ENCODE results near the gene CREB3L2.

DNA sequence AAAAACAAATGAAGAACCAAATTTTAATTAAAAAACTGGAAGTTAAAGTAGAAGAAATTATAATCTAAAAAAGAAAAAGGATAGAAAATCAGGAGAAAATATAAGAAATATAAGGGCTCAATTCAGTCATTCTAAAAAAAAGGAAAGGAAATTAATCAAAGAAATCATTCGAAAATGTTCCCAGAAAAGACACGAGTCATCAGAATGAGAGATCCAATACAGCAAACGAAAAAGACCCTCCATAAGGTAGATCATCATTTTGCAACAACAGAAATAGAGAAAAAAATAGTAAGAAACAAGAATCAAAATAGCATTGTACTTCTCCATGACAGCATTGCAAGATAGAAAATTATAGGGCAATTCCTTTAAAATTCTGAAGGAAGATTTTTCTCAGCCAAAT, 132.6 kb downstream of the CREB3L2 start:
- TF ChIP-seq JUND (IDR thresholded peaks at IDR 0.05): no peak
- no peak for TF ChIP-seq CEBPB (IDR thresholded peaks at IDR 0.05; ENCODE audit: low read depth)
- TF ChIP-seq POLR2A (IDR thresholded peaks at IDR 0.05; ENCODE audit: borderline replicate concordance, extremely low read depth, insufficient read depth, insufficient read length): no peak
- TF ChIP-seq RAD21 (IDR thresholded peaks at IDR 0.05; ENCODE audit: low read depth): no peak
- TF ChIP-seq, protein P1, sequence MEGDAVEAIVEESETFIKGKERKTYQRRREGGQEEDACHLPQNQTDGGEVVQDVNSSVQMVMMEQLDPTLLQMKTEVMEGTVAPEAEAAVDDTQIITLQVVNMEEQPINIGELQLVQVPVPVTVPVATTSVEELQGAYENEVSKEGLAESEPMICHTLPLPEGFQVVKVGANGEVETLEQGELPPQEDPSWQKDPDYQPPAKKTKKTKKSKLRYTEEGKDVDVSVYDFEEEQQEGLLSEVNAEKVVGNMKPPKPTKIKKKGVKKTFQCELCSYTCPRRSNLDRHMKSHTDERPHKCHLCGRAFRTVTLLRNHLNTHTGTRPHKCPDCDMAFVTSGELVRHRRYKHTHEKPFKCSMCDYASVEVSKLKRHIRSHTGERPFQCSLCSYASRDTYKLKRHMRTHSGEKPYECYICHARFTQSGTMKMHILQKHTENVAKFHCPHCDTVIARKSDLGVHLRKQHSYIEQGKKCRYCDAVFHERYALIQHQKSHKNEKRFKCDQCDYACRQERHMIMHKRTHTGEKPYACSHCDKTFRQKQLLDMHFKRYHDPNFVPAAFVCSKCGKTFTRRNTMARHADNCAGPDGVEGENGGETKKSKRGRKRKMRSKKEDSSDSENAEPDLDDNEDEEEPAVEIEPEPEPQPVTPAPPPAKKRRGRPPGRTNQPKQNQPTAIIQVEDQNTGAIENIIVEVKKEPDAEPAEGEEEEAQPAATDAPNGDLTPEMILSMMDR (IDR thresholded peaks at IDR 0.05 in 2 of 3, conservative IDR thresholded peaks at IDR 0.05 in 1 of 3; ENCODE audit: borderline replicate concordance in 1 of 3, insufficient read depth in 1 of 3, low read depth in 2 of 3, low read length in 2 of 3): no peak
- TF ChIP-seq REST (IDR thresholded peaks at IDR 0.05; ENCODE audit: low read depth): no peak
- TF ChIP-seq, protein P2, sequence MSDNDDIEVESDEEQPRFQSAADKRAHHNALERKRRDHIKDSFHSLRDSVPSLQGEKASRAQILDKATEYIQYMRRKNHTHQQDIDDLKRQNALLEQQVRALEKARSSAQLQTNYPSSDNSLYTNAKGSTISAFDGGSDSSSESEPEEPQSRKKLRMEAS (IDR thresholded peaks at IDR 0.05): no peak
- TF ChIP-seq, protein P3, sequence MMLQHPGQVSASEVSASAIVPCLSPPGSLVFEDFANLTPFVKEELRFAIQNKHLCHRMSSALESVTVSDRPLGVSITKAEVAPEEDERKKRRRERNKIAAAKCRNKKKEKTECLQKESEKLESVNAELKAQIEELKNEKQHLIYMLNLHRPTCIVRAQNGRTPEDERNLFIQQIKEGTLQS (IDR thresholded peaks at IDR 0.05): no peak
- no peak for TF ChIP-seq EZH2 (IDR thresholded peaks at IDR 0.05)
- no peak for TF ChIP-seq SIN3A (IDR thresholded peaks at IDR 0.05; ENCODE audit: low read depth)
- TF ChIP-seq ZFX (IDR thresholded peaks at IDR 0.05): no peak
- no peak for TF ChIP-seq POLR2AphosphoS5 (IDR thresholded peaks at IDR 0.05; ENCODE audit: low read depth, low read length)

All from HCT116 (cell line).